Measurements from ENCODE around the gene FUZ.
A peak's percentile ranks its signal among the peaks of the same experiment; 100 is the strongest.

FUZ gene

GRCh38 chr19:49776371-49776764 is 36.7 kb downstream of the FUZ start:
- DNase-seq (ENCODE audit: low read depth) = no peak

GRCh38 chr19:49775742-49776370 is 37.2 kb downstream of the FUZ start:
- DNase-seq (ENCODE audit: low read depth) = no peak

- no peak for DNase-seq (ENCODE audit: low read depth)
Observed at GRCh38 chr19:49774969-49775368, 38.1 kb downstream of the FUZ start.

GRCh38 chr19:49773663-49774350 is 39.3 kb downstream of the FUZ start:
- DNase-seq (ENCODE audit: low read depth) = no peak

GRCh38 chr19:49772850-49773432 is 40.2 kb downstream of the FUZ start:
- DNase-seq (ENCODE audit: low read depth) = no peak

- DNase-seq (ENCODE audit: low read depth) = no peak
Observed at GRCh38 chr19:49771674-49772139, 41.4 kb downstream of the FUZ start.

- DNase-seq (ENCODE audit: low read depth) = no peak
Observed at GRCh38 chr19:49770529-49770928, 42.6 kb downstream of the FUZ start.

GRCh38 chr19:49767967-49768581 is 45.0 kb downstream of the FUZ start:
- no peak for DNase-seq (ENCODE audit: low read depth)

- DNase-seq (ENCODE audit: low read depth) = no peak
Observed at GRCh38 chr19:49767381-49767780, 45.7 kb downstream of the FUZ start.

GRCh38 chr19:49766930-49767299 is 46.2 kb downstream of the FUZ start, which contains the start of gene AP2A1:
TSS of gene AP2A1 (plus strand) at chr19:49767001. CDS start at chr19:49767134, 133 bp downstream.
- no peak for DNase-seq (ENCODE audit: low read depth)

GRCh38 chr19:49766007-49766929 is 46.8 kb downstream of the FUZ start:
- peak; percentile 100 for DNase-seq (ENCODE audit: low read depth)

GRCh38 chr19:49764341-49764740 is 48.8 kb downstream of the FUZ start:
- DNase-seq (ENCODE audit: low read depth) = no peak

GRCh38 chr19:49763230-49763629 is 49.9 kb downstream of the FUZ start, which contains the start of gene TSKS:
TSS of gene TSKS (minus strand) at chr19:49763306. CDS start at chr19:49763247, 59 bp downstream.
- no peak for DNase-seq (ENCODE audit: low read depth)

GRCh38 chr19:49761625-49762311 is 51.3 kb downstream of the FUZ start:
- DNase-seq (ENCODE audit: low read depth) = no peak

- no peak for DNase-seq (ENCODE audit: low read depth)
Observed at GRCh38 chr19:49761249-49761624, 51.9 kb downstream of the FUZ start.

- no peak for DNase-seq (ENCODE audit: low read depth)
Observed at GRCh38 chr19:49758292-49758691, 54.8 kb downstream of the FUZ start.

All from CMK (cell line).